Type B pancreatic cell (in vitro differentiated cells): Measurements from ENCODE around the gene PLPPR1. TPM values are rescaled to one million over a fixed set of nuclear protein-coding genes. Genes with fewer than 3 reads are reported as not detected.
A peak's percentile ranks its signal among the peaks of the same experiment; 100 is the strongest.

Experiments used
- DNase-seq: peaks from one replicate; pipeline ENCODE4 v3.0.0; 2021; ENCODE audit warnings: mixed read lengths; ENCODE audit not compliant: unreplicated experiment; ENCODE audit errors: extremely low spot score
- H3K27ac Mint-ChIP-seq: 2 replicates; pipeline ENCODE4 v1.8.0; 2021; ENCODE audit warnings: mild to moderate bottlenecking, mixed read lengths
- H3K27me3 Mint-ChIP-seq: 2 replicates; pipeline ENCODE4 v1.8.0; 2021; ENCODE audit warnings: mixed read lengths
- H3K36me3 Mint-ChIP-seq: 2 replicates; pipeline ENCODE4 v1.8.0; 2021; ENCODE audit warnings: mixed read lengths
- H3K4me1 Mint-ChIP-seq: one replicate; pipeline ENCODE4 v1.8.0; 2021; ENCODE audit warnings: mixed read lengths; ENCODE audit not compliant: unreplicated experiment
- H3K4me3 Mint-ChIP-seq: 2 replicates; pipeline ENCODE4 v1.8.0; 2021; ENCODE audit warnings: mild to moderate bottlenecking, mixed read lengths
- H3K9me3 Mint-ChIP-seq: 2 replicates; pipeline ENCODE4 v1.8.0; 2021; ENCODE audit warnings: mixed read lengths
- CTCF ChIP-seq: fragments of 200-600 bp; sonication (generic); conservative IDR thresholded peaks from 2 replicates; pipeline ENCODE4 v1.5.0; 2021; ENCODE audit warnings: antibody characterized with exemption, mild to moderate bottlenecking
- total RNA-seq: library from RNA; stranded (reverse); gene quantifications from 2 replicates; pipeline ENCODE4 v1.2.1, GENCODE V29; 2021; ENCODE audit warnings: low replicate concordance

PLPPR1 gene
- total RNA-seq, 1 donor from 2014 or later, result 3.2 TPM

GRCh38 chr9:101307524-101308213 is 279.1 kb downstream of the PLPPR1 start:
- Mint-ChIP-seq H3K36me3 (no peaks in the 10 kb centered on the region), H3K9me3 (no peaks in the 10 kb centered on the region), H3K27ac (no peak overlapping the region), H3K4me1 (peaks cover 9% of the 10 kb centered on the region), H3K4me3 (no peak overlapping the region), H3K27me3 (peaks cover 5% of the 10 kb centered on the region)
- no peak for TF ChIP-seq CTCF
- no peak for DNase-seq

- no peaks in the 10 kb centered on the region for H3K36me3 Mint-ChIP-seq
- no peak for DNase-seq
- peaks cover 9% of the 10 kb centered on the region for H3K4me1 Mint-ChIP-seq
- peaks cover 6% of the 10 kb centered on the region for H3K27me3 Mint-ChIP-seq
- no peak for TF ChIP-seq CTCF
- no peak overlapping the region for H3K4me3 Mint-ChIP-seq
- H3K27ac Mint-ChIP-seq, result no peak overlapping the region
- no peaks in the 10 kb centered on the region for H3K9me3 Mint-ChIP-seq
Measured at GRCh38 chr9:101309139-101309538, 280.6 kb downstream of the PLPPR1 start.

DNA sequence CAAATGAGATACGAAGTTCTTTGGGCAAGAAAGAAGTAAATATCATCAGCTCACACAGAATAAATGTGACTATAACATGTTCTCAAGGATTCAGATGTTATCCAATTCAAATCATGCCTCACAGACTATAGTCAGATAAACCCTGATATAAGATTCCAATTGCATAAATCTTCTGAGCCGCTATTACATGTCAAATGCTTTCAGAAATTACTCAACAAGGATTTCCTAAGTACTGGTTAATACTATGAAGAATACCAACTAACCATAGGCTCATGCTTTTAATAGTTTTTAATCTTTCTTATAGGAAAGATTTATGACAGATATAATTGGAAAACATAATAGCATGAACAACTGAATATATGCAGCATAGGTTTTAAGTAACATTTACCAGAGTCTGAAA is 282.7 kb downstream of the PLPPR1 start:
- no peaks in the 10 kb centered on the region for H3K9me3 Mint-ChIP-seq
- H3K27me3 Mint-ChIP-seq, result peaks cover 8% of the 10 kb centered on the region
- no peak overlapping the region for H3K4me3 Mint-ChIP-seq
- DNase-seq, result no peak
- no peak for TF ChIP-seq CTCF
- no peak overlapping the region for H3K27ac Mint-ChIP-seq
- H3K4me1 Mint-ChIP-seq, result peaks cover 9% of the 10 kb centered on the region
- no peaks in the 10 kb centered on the region for H3K36me3 Mint-ChIP-seq

- Mint-ChIP-seq H3K36me3 (no peaks in the 10 kb centered on the region), H3K27ac (no peak overlapping the region), H3K9me3 (no peaks in the 10 kb centered on the region), H3K4me1 (peaks cover 7% of the 10 kb centered on the region), H3K4me3 (no peak overlapping the region), H3K27me3 (peaks cover 8% of the 10 kb centered on the region)
- no peak for DNase-seq
- TF ChIP-seq CTCF, result peak; percentile 94
Measured at GRCh38 chr9:101311758-101312420, 283.4 kb downstream of the PLPPR1 start.

GRCh38 chr9:101312661-101313060 is 284.1 kb downstream of the PLPPR1 start:
- H3K9me3 Mint-ChIP-seq, result no peaks in the 10 kb centered on the region

More at GRCh38 chr9:101312661-101313060, 284.1 kb downstream of the PLPPR1 start:
- Mint-ChIP-seq H3K36me3 (no peaks in the 10 kb centered on the region), H3K27ac (no peak overlapping the region), H3K4me1 (no peaks in the 10 kb centered on the region), H3K4me3 (no peak overlapping the region), H3K27me3 (peaks cover 8% of the 10 kb centered on the region)
- TF ChIP-seq CTCF, result no peak
- DNase-seq, result no peak
